ENCODE measurements around the gene PLB1. TPM values are rescaled to one million over a fixed set of nuclear protein-coding genes. Genes with fewer than 3 reads are reported as not detected.

Gene PLB1
- total and polyA plus RNA-seq, 12 donors, result 1.0 to 51.1 (median 8.3) TPM

GRCh38 chr2:28649481-28650265, 153.8 kb downstream of the PLB1 start:
- no peak overlapping the region for H3K4me3 ChIP-seq
- no peak overlapping the region for H3K27ac ChIP-seq
- TF ChIP-seq POLR2A (IDR thresholded peaks at IDR 0.05), result no peak
- TF ChIP-seq, protein P1, sequence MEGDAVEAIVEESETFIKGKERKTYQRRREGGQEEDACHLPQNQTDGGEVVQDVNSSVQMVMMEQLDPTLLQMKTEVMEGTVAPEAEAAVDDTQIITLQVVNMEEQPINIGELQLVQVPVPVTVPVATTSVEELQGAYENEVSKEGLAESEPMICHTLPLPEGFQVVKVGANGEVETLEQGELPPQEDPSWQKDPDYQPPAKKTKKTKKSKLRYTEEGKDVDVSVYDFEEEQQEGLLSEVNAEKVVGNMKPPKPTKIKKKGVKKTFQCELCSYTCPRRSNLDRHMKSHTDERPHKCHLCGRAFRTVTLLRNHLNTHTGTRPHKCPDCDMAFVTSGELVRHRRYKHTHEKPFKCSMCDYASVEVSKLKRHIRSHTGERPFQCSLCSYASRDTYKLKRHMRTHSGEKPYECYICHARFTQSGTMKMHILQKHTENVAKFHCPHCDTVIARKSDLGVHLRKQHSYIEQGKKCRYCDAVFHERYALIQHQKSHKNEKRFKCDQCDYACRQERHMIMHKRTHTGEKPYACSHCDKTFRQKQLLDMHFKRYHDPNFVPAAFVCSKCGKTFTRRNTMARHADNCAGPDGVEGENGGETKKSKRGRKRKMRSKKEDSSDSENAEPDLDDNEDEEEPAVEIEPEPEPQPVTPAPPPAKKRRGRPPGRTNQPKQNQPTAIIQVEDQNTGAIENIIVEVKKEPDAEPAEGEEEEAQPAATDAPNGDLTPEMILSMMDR (IDR thresholded peaks at IDR 0.05), result no peak
- WGBS, 4 donors, result 72 to 88% (median 79%) methylated on average over 8 of the region's 8 CpGs
- no peaks in the 10 kb centered on the region for H3K27me3 ChIP-seq
- no peaks in the 10 kb centered on the region for H3K4me1 ChIP-seq (replicated peaks in 1 of 2)
- no peak for DNase-seq
- no peaks in the 10 kb centered on the region for H3K9me3 ChIP-seq (replicated peaks in 1 of 3)
- H3K36me3 ChIP-seq (replicated peaks in 1 of 2), result no peaks in the 10 kb centered on the region
- intact Hi-C loops (cut with DNase I), result no loop called here

DNA sequence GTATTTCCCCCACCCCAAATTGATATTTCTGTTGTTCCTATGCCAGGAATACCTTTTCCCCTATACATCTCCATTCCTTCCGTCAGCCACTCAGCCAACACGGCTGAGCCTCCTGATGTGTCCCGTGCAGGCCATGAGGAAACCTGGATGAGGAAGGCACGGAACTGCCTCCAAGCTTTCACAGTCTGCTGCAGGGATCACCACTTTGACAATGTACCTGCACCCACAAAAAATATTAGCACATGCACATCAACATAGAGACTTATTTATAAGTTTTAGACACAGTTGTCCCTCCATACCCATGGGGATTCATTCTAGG, 154.4 kb downstream of the PLB1 start:
- Histone ChIP-seq H3K9me3 (replicated peaks in 1 of 3) (no peaks in the 10 kb centered on the region), H3K4me3 (no peak overlapping the region), H3K4me1 (replicated peaks in 1 of 2) (no peaks in the 10 kb centered on the region), H3K27me3 (no peaks in the 10 kb centered on the region), H3K27ac (no peak overlapping the region), H3K36me3 (replicated peaks in 1 of 2) (no peaks in the 10 kb centered on the region)
- TF ChIP-seq, protein P1 (IDR thresholded peaks at IDR 0.05), result no peak
- TF ChIP-seq POLR2A (IDR thresholded peaks at IDR 0.05), result no peak
- WGBS, 4 donors, result 66 to 81% (median 75%) methylated on average over 4 of the region's 4 CpGs
- intact Hi-C loops (cut with DNase I), result no loop called here
- no peak for DNase-seq

DNA sequence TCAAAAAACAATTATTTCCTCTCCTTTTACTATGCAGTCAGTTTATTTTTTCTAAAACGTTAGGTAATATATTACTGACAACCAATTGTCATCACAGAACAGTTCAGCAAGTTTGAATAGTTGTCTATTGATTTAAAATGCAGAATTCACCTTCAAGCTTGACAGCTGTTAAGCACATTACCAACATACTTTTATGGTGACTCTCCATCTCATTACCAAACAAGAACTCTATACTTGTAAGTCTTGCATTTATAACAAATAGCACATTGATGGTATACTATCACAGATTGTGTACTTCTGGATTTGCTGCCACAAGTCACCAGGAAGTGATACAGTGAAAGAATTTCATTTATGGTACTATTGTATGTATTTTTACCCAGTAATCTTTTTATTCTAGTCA, 156.4 kb downstream of the PLB1 start:
- H3K27me3 ChIP-seq, result no peaks in the 10 kb centered on the region
- H3K27ac ChIP-seq, result no peak overlapping the region
- WGBS, 4 donors, result 13 to 38% (median 27%) methylated on average over 1 of the region's 1 CpG
- no peak for TF ChIP-seq POLR2A (IDR thresholded peaks at IDR 0.05)
- TF ChIP-seq, protein P1 (IDR thresholded peaks at IDR 0.05), result no peak
- H3K36me3 ChIP-seq (replicated peaks in 1 of 2), result no peaks in the 10 kb centered on the region
- H3K9me3 ChIP-seq (replicated peaks in 1 of 3), result no peaks in the 10 kb centered on the region
- intact Hi-C loops (cut with DNase I), result no loop called here
- no peak overlapping the region for H3K4me3 ChIP-seq
- no peaks in the 10 kb centered on the region for H3K4me1 ChIP-seq (replicated peaks in 1 of 2)
- no peak for DNase-seq

- TF ChIP-seq, protein P1 (IDR thresholded peaks at IDR 0.05), result no peak
- TF ChIP-seq POLR2A (IDR thresholded peaks at IDR 0.05), result no peak
- no peak overlapping the region for H3K27ac ChIP-seq
- 66 to 82% (median 72%) methylated on average over 2 of the region's 2 CpGs for WGBS, 4 donors
- H3K27me3 ChIP-seq, result no peaks in the 10 kb centered on the region
- H3K4me1 ChIP-seq (replicated peaks in 1 of 2), result no peaks in the 10 kb centered on the region
- H3K36me3 ChIP-seq (replicated peaks in 1 of 2), result no peaks in the 10 kb centered on the region
- H3K9me3 ChIP-seq (replicated peaks in 1 of 3), result no peaks in the 10 kb centered on the region
- no peak overlapping the region for H3K4me3 ChIP-seq
- DNase-seq, result no peak
- intact Hi-C loops (cut with DNase I), result no loop called here
These were observed 158.2 kb downstream of the PLB1 start for GRCh38 chr2:28653892-28654662.

All from adrenal gland (tissue), 12 donors.